OCI-LY7 (cell line): ENCODE measurements around the gene PLCB3. TPM values are rescaled to one million over a fixed set of nuclear protein-coding genes. Genes with fewer than 3 reads are reported as not detected.

Experiments used
- BruUV-seq: library from RNA; stranded (reverse); fragments of 400-500 nt; replicated peaks from 2 replicates; lab custom pipeline; 2021; lab: Mats Ljungman, UMichigan
- CTCF ChIA-PET: fragments of 300-600 bp; sonication (Branson Sonifier 250); formaldehyde crosslinking; loops from one replicate; lab custom pipeline; 2022; ENCODE audit warnings: antibody characterized with exemption; ENCODE audit not compliant: unreplicated experiment; lab: Charles Lee
- POLR2A ChIA-PET: fragments of 300-600 bp; sonication (Branson Sonifier 250); formaldehyde crosslinking; loops from one replicate; lab custom pipeline; 2022; ENCODE audit warnings: antibody characterized with exemption; lab: Charles Lee
- DNase-seq: peaks from one replicate; pipeline ENCODE4 v3.0.0-alpha.2; 2015; ENCODE audit warnings: low spot score
- H2AFZ ChIP-seq: fragments of 200-600 bp; sonication (generic), shearing (Covaris generic); 2 replicates; pipeline ENCODE4 v1.6.1; 2014; ENCODE audit warnings: mild to moderate bottlenecking, antibody characterized with exemption, low read length, moderate library complexity
- H3K27ac ChIP-seq: fragments of 200-600 bp; sonication (generic); 2 replicates; pipeline ENCODE4 v1.5.1; 2014; ENCODE audit warnings: mixed run types, low read depth, mild to moderate bottlenecking, moderate library complexity, low read length, inconsistent platforms; ENCODE audit not compliant: poor library complexity, severe bottlenecking
- H3K36me3 ChIP-seq: fragments of 200-600 bp; sonication (generic); 2 replicates; pipeline ENCODE4 v1.6.1; 2014; ENCODE audit warnings: mild to moderate bottlenecking, antibody characterized with exemption, low read length, moderate library complexity, mixed read lengths; ENCODE audit not compliant: insufficient read depth
- H3K4me1 ChIP-seq: fragments of 200-600 bp; sonication (generic); 2 replicates; pipeline ENCODE4 v1.5.1; 2014; ENCODE audit warnings: mild to moderate bottlenecking, low read length; ENCODE audit not compliant: insufficient read depth, poor library complexity, severe bottlenecking
- H3K4me2 ChIP-seq: fragments of 200-600 bp; sonication (generic); 2 replicates; pipeline ENCODE4 v1.6.1; 2014; ENCODE audit warnings: mild to moderate bottlenecking, low read length
- H3K4me3 ChIP-seq: fragments of 200-600 bp; sonication (generic); 2 replicates; pipeline ENCODE4 v1.5.1; 2014; ENCODE audit warnings: mild to moderate bottlenecking, low read depth, low read length; ENCODE audit not compliant: poor library complexity, severe bottlenecking
- H3K79me2 ChIP-seq: fragments of 200-600 bp; sonication (generic); 2 replicates; pipeline ENCODE4 v1.6.1; 2016; ENCODE audit warnings: low read depth, mild to moderate bottlenecking, low read length, moderate library complexity, mixed read lengths; ENCODE audit not compliant: insufficient read depth
- H3K9me2 ChIP-seq: fragments of 200-600 bp; sonication (generic); 2 replicates; pipeline ENCODE4 v1.6.1; 2016; ENCODE audit warnings: mild to moderate bottlenecking, low read length, mixed read lengths; ENCODE audit not compliant: insufficient read depth
- H3K9me3 ChIP-seq: fragments of 200-600 bp; sonication (generic); 2 replicates; pipeline ENCODE4 v1.6.1; 2014; ENCODE audit warnings: mild to moderate bottlenecking, mixed run types, low read length, mixed read lengths
- H4K20me1 ChIP-seq: fragments of 200-600 bp; sonication (generic); 2 replicates; pipeline ENCODE4 v1.6.1; 2014; ENCODE audit warnings: mild to moderate bottlenecking, antibody characterized with exemption, low read length, moderate library complexity, mixed read lengths; ENCODE audit not compliant: insufficient read depth
- EZH2phosphoT487 ChIP-seq: fragments of 200-600 bp; sonication (generic); IDR thresholded peaks from 2 replicates; pipeline ENCODE4 v1.6.1; 2018; ENCODE audit warnings: low read depth, borderline replicate concordance, mild to moderate bottlenecking, mixed run types, antibody characterized with exemption, low read length, moderate library complexity, mixed read lengths
- intact Hi-C: fragments of 100-400 bp; cut with micrococcal nuclease; formaldehyde crosslinking; loops from one replicate; pipeline ENCODE4 v1.10.0; 2022; ENCODE audit not compliant: unreplicated experiment
- total RNA-seq, 2 experiments: library from RNA; depleted of rRNA in 1 of 2; stranded (reverse); fragments of >200 nt in 1 of 2; shearing (Covaris generic) in 1 of 2; gene quantifications; 2 replicates each; pipeline ENCODE4 v1.2.3, GENCODE V29; 2014 to 2022
- TF ChIP-seq, protein P1 (sequence below): fragments of 200-600 bp; sonication (generic); conservative IDR thresholded peaks from 2 replicates; pipeline ENCODE4 v1.5.1; 2014; ENCODE audit warnings: mild to moderate bottlenecking, antibody characterized with exemption, low read length, moderate library complexity, mixed read lengths

The PLCB3 gene
- total RNA-seq, 2 experiments from 2014 or later = 7.6 to 10.3 TPM

DNA sequence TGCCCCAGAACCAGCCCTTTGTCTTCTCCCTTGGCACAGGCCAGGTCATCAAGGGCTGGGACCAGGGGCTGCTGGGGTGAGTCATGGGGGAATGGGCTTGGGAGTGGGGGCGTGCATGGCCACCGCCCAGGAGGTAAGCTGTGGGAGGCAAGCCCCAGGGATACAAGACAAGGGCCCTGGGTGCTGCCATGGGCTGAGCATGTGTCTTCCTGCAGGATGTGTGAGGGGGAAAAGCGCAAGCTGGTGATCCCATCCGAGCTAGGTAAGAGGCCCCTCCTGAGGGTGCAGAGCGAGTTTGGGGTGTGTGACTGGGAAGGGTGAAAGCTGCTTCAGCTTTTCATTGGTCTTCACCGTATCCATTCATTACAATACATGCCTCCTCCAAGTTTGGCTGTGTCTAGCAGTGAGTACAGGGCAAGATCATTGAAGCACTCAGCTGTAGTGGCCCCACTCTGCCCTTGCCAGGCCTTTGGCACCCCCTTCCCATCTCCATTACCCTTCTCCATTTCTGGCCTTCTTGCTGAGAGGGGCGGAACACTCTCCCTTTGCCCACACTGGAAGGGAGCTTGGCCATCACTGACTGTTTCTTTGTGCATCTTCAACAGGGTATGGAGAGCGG, 8.0 kb upstream of the PLCB3 start:
- Histone ChIP-seq H3K4me2 (no peak overlapping the region; the same call in 1 of the 2 replicates), H3K9me2 (no peaks in the 10 kb centered on the region), H3K36me3 (peaks cover 34% of the 10 kb centered on the region), H3K4me3 (no peak overlapping the region), H2AFZ (no peak overlapping the region), H4K20me1 (no peaks in the 10 kb centered on the region), H3K79me2 (peaks cover 28% of the 10 kb centered on the region), H3K27ac (peak overlapping the region; percentile 4), H3K4me1 (peaks cover 56% of the 10 kb centered on the region), H3K9me3 (no peaks in the 10 kb centered on the region)
- CTCF ChIA-PET = interaction anchor here (0.7 to 1.2 kb wide), 2 partner anchors 38 to 61 kb away, joined by 3 to 4 read pairs; no protein-coding TSS in a partner anchor
- TF ChIP-seq EZH2phosphoT487 = no peak
- TF ChIP-seq, protein P1, sequence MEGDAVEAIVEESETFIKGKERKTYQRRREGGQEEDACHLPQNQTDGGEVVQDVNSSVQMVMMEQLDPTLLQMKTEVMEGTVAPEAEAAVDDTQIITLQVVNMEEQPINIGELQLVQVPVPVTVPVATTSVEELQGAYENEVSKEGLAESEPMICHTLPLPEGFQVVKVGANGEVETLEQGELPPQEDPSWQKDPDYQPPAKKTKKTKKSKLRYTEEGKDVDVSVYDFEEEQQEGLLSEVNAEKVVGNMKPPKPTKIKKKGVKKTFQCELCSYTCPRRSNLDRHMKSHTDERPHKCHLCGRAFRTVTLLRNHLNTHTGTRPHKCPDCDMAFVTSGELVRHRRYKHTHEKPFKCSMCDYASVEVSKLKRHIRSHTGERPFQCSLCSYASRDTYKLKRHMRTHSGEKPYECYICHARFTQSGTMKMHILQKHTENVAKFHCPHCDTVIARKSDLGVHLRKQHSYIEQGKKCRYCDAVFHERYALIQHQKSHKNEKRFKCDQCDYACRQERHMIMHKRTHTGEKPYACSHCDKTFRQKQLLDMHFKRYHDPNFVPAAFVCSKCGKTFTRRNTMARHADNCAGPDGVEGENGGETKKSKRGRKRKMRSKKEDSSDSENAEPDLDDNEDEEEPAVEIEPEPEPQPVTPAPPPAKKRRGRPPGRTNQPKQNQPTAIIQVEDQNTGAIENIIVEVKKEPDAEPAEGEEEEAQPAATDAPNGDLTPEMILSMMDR = no peak
- intact Hi-C loops = no loop called here
- BruUV-seq = TSS peak; percentile 61
- POLR2A ChIA-PET = interaction anchor here (0.9 to 2.5 kb wide), 3 partner anchors 19 to 74 kb away, joined by 3 to 10 read pairs (median 5); partner anchors contain the start of genes PRDX5 and TRMT112
- DNase-seq = no peak

DNA sequence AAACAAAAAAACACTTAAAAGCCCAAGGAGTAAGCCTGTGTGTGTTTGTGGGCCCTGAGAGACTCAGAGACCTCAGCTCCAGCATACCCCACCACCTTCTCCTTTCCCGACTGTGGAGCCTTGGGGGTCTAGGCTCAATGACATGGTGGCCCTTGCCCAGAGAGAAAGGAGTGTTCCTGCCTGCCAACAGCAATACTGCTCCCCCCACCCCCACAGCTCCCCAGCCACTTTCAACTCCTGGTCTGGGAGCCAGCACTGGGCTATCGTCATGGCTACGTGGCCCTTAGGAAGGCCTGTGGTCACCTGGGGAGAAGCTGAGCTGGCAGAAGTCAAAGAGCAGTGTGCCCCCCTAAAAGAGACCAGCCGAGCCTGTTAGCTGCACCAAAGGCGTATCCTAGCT, 7.2 kb upstream of the PLCB3 start:
- no peak for DNase-seq
- ChIA-PET CTCF (interaction anchor here (0.7 kb wide), 1 partner anchor 60 kb away, joined by 3 read pairs; no protein-coding TSS in a partner anchor), POLR2A (interaction anchor here (0.9 kb wide), 1 partner anchor 20 kb away, joined by 5 read pairs; no protein-coding TSS in a partner anchor)
- Histone ChIP-seq H3K4me1 (peaks cover 51% of the 10 kb centered on the region), H3K27ac (peak overlapping the region; percentile 4), H3K4me3 (no peak overlapping the region), H3K9me2 (no peaks in the 10 kb centered on the region), H4K20me1 (no peaks in the 10 kb centered on the region), H3K9me3 (no peaks in the 10 kb centered on the region), H3K79me2 (peaks cover 28% of the 10 kb centered on the region), H3K4me2 (no peak overlapping the region), H3K36me3 (peaks cover 29% of the 10 kb centered on the region), H2AFZ (no peak overlapping the region)
- TF ChIP-seq EZH2phosphoT487 = no peak
- TF ChIP-seq, protein P1 = no peak
- intact Hi-C loops = no loop called here
- no TSS peak for BruUV-seq

DNA sequence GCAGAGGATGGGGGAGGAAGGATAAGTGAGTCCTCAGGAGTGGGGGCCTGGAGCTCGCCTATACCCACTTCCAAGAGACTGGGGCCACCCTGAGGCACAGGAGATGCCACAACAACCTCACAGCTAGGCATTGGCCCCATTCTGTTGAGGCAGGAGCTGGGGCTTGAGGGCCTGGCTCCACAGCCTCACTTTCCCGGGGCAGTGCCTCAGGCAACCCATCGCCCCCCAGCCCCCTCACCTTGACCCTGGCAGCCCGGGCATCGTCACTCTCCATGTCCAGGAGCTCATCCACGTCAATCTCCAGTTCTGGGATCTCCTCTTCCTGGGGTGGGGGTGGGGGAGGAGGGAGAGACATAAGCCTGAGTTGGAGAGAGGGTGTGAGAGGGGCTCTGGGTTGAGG, 6.4 kb upstream of the PLCB3 start:
- H3K79me2 ChIP-seq = peaks cover 28% of the 10 kb centered on the region
- peaks cover 29% of the 10 kb centered on the region for H3K36me3 ChIP-seq
- peaks cover 51% of the 10 kb centered on the region for H3K4me1 ChIP-seq
- no peaks in the 10 kb centered on the region for H3K9me3 ChIP-seq
- ChIA-PET CTCF (interaction anchor here (0.7 to 1.4 kb wide), 2 partner anchors 13 to 73 kb away, joined by 3 read pairs; partner anchors contain the start of genes PRDX5 and TRMT112), POLR2A (interaction anchor here (0.6 to 2.0 kb wide), 6 partner anchors 15 to 40 kb away, joined by 3 to 8 read pairs (median 4); partner anchors contain the start of genes DNAJC4, FERMT3, NUDT22 and TRPT1)
- no peaks in the 10 kb centered on the region for H3K9me2 ChIP-seq
- H3K27ac ChIP-seq = peak overlapping the region; percentile 69
- no peaks in the 10 kb centered on the region for H4K20me1 ChIP-seq
- intact Hi-C loops = no loop called here
- TF ChIP-seq EZH2phosphoT487 = no peak
- TF ChIP-seq, protein P1 = no peak
- peak overlapping the region; percentile 88 for H3K4me3 ChIP-seq
- no peak for DNase-seq
- no peak overlapping the region for H2AFZ ChIP-seq
- BruUV-seq = no TSS peak
- peak overlapping the region; percentile 81 for H3K4me2 ChIP-seq
